SH-SY5Y (cell line): ENCODE data around the gene RXRA.

Experiments used
- GATA2 ChIP-seq: IDR thresholded peaks from 2 replicates; pipeline ENCODE4 v1.6.1; 2011; ENCODE audit warnings: mild to moderate bottlenecking, low read depth, low read length
- GATA3 ChIP-seq: IDR thresholded peaks from 2 replicates; pipeline ENCODE4 v1.6.1; 2011; ENCODE audit warnings: low read depth, mild to moderate bottlenecking, low read length, moderate library complexity

DNA sequence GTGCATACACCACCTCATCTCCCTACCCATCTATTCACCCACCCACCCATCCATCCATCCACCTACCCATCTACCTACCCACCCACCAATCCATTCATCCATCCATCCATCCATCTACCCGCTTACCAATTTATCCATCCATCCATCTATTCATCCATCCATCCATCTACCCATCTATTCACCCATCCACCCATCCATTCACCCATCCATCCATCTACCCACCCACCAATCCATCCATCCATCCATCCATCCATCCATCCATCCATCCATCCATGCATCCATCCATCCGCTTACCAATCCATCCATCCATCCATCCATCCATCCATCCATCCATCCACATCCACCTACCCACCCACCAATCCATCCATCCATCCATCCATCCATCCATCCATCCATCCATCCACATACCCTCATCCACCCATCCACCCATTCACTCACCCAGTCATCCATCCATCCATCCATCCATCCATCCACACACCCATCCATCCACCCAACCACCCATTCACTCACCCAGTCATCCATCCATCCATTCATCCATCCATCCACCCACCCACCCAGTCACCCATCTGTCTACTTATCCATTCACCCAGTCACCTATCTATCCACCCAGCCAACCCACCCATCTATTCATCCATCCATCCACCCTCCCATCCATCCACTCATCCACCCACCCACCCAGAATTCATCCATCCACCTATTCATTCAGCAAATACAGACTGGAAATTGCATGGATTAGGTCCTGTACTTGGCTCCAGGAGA, 125.6 kb downstream of the RXRA start:
- TF ChIP-seq GATA3 (no peak), GATA2 (no peak)
